ENCODE data around the gene G3BP2.

Gene G3BP2

DNA sequence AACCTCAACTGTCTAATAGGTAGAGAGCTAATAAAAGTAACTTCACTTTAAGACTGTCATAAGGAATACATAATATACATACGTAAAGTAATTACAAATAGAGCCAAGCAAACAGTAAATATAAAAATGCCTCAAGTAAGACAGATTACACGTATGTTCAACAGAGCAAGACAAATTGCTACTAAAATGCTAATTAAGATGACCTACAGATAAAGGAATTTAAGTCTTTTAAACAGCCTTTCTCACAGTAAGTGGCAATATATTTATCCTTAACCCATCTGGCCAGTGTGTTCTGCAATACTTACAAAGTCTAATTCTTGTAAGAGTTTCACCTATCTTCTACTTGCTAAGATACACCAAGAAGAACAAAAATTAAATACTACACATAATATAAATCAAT, 12.7 kb downstream of the G3BP2 start:
- TF ChIP-seq, protein P1, sequence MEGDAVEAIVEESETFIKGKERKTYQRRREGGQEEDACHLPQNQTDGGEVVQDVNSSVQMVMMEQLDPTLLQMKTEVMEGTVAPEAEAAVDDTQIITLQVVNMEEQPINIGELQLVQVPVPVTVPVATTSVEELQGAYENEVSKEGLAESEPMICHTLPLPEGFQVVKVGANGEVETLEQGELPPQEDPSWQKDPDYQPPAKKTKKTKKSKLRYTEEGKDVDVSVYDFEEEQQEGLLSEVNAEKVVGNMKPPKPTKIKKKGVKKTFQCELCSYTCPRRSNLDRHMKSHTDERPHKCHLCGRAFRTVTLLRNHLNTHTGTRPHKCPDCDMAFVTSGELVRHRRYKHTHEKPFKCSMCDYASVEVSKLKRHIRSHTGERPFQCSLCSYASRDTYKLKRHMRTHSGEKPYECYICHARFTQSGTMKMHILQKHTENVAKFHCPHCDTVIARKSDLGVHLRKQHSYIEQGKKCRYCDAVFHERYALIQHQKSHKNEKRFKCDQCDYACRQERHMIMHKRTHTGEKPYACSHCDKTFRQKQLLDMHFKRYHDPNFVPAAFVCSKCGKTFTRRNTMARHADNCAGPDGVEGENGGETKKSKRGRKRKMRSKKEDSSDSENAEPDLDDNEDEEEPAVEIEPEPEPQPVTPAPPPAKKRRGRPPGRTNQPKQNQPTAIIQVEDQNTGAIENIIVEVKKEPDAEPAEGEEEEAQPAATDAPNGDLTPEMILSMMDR (IDR thresholded peaks at IDR 0.05; ENCODE audit: borderline replicate concordance, control extremely low read depth, extremely low read depth, insufficient read depth, missing control alignments): no peak
- no peak for DNase-seq (ENCODE audit: low spot score)
- in situ Hi-C loops (cut with MboI; ENCODE audit: low sequenced_read_pairs, unreplicated experiment): no loop called here

DNA sequence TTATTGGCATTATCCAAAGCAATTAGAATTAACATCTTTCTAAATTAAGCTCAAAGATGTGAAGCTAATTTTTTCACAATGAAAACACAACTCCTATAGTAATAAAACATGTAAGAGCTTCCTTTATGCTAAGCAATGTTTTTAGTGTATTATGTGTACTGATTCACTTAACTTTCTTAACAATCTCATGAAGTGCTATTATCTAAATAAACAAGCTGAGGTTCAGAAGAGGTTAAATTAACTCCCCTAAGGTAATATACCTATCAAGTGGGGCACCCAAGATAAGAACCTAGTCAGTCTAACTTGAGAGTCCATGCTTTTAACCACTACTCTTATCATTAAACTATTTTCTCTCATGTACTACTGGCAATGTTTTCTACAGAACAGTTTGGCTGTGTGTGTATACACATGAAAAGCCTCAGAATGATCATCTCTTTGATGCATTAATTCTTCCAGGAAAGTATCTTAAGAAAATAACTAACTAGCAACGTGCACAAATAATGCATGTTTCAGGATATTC, 13.6 kb downstream of the G3BP2 start:
- in situ Hi-C loops (cut with MboI; ENCODE audit: low sequenced_read_pairs, unreplicated experiment): no loop called here
- no peak for DNase-seq (ENCODE audit: low spot score)
- TF ChIP-seq, protein P1 (IDR thresholded peaks at IDR 0.05; ENCODE audit: borderline replicate concordance, control extremely low read depth, extremely low read depth, insufficient read depth, missing control alignments): no peak

DNA sequence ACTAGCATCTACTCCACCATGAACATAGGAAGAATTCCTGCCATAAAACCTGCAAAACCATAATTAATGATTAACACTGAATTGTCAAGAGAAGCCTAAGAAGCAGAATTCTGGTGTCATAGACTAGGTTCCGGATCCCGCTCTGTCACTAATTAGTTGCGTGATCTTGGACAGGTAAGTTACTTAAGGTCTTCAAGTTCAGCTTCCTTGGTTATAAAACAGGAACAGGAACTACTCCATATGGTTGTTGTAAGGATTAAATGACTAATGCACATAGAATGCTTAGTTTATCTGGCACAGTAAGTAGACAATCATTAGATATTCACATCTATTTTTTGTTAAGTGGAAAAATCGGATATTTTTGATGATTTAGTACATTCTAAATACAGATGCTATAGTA, 14.3 kb downstream of the G3BP2 start:
- TF ChIP-seq, protein P1 (IDR thresholded peaks at IDR 0.05; ENCODE audit: borderline replicate concordance, control extremely low read depth, extremely low read depth, insufficient read depth, missing control alignments): no peak
- in situ Hi-C loops (cut with MboI; ENCODE audit: low sequenced_read_pairs, unreplicated experiment): no loop called here
- no peak for DNase-seq (ENCODE audit: low spot score)

DNA sequence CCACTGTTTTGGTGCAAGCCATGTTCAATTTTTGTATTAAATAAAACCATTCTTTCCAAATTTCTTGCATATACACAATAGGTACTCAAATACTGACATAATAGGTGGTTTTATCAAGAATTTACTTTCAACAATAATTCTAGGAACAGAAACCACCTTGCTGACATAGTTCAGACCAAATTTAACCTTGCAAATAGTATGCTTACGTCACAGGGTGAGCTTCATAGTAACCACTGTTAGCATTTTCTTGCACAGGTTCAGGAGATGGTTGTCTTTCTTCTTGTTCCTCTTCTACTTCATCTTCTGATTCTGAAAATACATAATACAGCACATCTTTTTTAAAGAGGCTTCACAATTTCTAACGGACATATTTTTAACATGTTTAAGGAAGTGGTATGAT, 17.6 kb downstream of the G3BP2 start:
- TF ChIP-seq, protein P1 (IDR thresholded peaks at IDR 0.05; ENCODE audit: borderline replicate concordance, control extremely low read depth, extremely low read depth, insufficient read depth, missing control alignments): no peak
- peak; percentile 39 for DNase-seq (ENCODE audit: low spot score)
- in situ Hi-C loops (cut with MboI; ENCODE audit: low sequenced_read_pairs, unreplicated experiment): no loop called here

DNA sequence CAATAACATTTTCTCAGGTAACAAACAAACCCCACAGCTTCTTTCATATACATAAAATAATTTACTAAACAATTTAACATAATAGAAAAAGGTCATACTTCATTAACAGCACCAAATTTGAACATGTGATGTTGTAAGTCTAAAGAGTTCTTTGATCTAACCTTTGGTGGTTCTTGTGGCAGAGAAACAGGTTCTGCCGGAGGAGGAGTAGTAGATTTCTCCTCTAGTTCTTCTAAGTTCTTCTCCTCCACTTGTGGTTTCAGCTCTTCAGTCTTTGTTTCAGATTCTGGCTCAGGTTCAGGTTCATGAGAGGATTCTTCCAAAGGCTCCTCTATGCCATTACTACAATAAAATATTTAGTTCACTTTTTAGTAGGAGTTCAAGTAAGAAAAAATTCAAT, 18.3 kb downstream of the G3BP2 start:
- in situ Hi-C loops (cut with MboI; ENCODE audit: low sequenced_read_pairs, unreplicated experiment): no loop called here
- TF ChIP-seq, protein P1 (IDR thresholded peaks at IDR 0.05; ENCODE audit: borderline replicate concordance, control extremely low read depth, extremely low read depth, insufficient read depth, missing control alignments): no peak

DNA sequence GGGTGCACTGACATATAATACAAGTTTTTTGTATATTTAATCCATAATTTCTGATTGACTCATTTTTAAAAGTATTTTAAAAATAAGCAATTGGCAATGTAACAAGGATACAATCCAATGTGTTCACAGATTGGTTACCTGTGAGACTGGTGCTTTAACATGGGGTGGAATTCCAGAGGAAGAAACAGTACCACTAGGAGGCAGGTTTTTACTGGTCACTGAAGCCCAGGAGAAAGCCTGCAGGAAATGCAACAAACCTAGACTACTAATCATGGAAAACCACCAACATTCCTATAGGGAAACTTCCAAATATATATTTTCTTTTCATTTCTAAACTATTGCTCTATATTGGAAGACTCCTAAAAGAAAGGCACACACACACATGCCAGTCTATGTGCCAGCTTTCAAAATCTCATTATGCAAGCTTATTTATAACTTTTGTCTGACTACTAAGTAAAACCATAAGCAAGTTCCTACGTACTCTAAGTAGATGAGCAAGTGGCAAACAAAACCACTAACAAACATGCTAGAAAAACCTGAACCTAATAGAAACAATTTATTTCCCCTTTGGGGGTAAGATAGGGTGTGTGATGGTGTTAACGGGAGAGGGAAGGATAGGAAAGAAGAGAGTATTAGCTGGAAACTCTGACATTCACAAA, 19.2 kb downstream of the G3BP2 start:
- TF ChIP-seq, protein P1 (IDR thresholded peaks at IDR 0.05; ENCODE audit: borderline replicate concordance, control extremely low read depth, extremely low read depth, insufficient read depth, missing control alignments): no peak
- in situ Hi-C loops (cut with MboI; ENCODE audit: low sequenced_read_pairs, unreplicated experiment): no loop called here
- no peak for DNase-seq (ENCODE audit: low spot score)

More for the DNA sequence above, 18.3 kb downstream of the G3BP2 start:
- DNase-seq (ENCODE audit: low spot score): no peak

Measured in GM13976 (cell line).